H9 (cell line): Measurements from ENCODE around the gene ELOA. TPM values are rescaled to one million over a fixed set of nuclear protein-coding genes. Genes with fewer than 3 reads are reported as not detected.

Source experiments
- DNase-seq: peaks from one replicate; pipeline ENCODE4 v3.0.0-alpha.2; 2017
- H2AFZ ChIP-seq: one replicate; pipeline ENCODE4 v1.6.1; 2013; ENCODE audit warnings: mild to moderate bottlenecking, low read length, control low read depth, moderate library complexity
- H2AK5ac ChIP-seq: 2 replicates; pipeline ENCODE4 v1.6.1; 2013; ENCODE audit warnings: low read length, control low read depth, mixed read lengths; ENCODE audit not compliant: insufficient read length
- H2BK120ac ChIP-seq: one replicate; pipeline ENCODE4 v1.6.1; 2013; ENCODE audit warnings: low read depth, mild to moderate bottlenecking, low read length, control low read depth, inconsistent platforms; ENCODE audit not compliant: poor library complexity, severe bottlenecking
- H2BK12ac ChIP-seq: 2 replicates; pipeline ENCODE4 v1.6.1; 2013; ENCODE audit warnings: low read length, control low read depth, mixed read lengths, low read depth; ENCODE audit not compliant: insufficient read length
- H2BK15ac ChIP-seq: 2 replicates; pipeline ENCODE4 v1.6.1; 2013; ENCODE audit warnings: low read depth, low read length, control low read depth
- H2BK20ac ChIP-seq: one replicate; pipeline ENCODE4 v1.6.1; 2013; ENCODE audit warnings: low read depth, mild to moderate bottlenecking, low read length, control low read depth, inconsistent platforms; ENCODE audit not compliant: poor library complexity, severe bottlenecking
- H2BK5ac ChIP-seq: 2 replicates; pipeline ENCODE4 v1.6.1; 2013; ENCODE audit warnings: low read length, control low read depth, mixed read lengths; ENCODE audit not compliant: insufficient read length
- H3K14ac ChIP-seq: 2 replicates; pipeline ENCODE4 v1.6.1; 2013; ENCODE audit warnings: low read length, control low read depth; ENCODE audit not compliant: insufficient read depth
- H3K18ac ChIP-seq: 2 replicates; pipeline ENCODE4 v1.6.1; 2013; ENCODE audit warnings: low read depth, mild to moderate bottlenecking, mixed read lengths, low read length, control low read depth; ENCODE audit not compliant: insufficient read length
- H3K23ac ChIP-seq: 2 replicates; pipeline ENCODE4 v1.6.1; 2013; ENCODE audit warnings: low read length, control low read depth, mixed read lengths, low read depth; ENCODE audit not compliant: insufficient read length
- H3K23me2 ChIP-seq: 2 replicates; pipeline ENCODE4 v1.6.1; 2013; ENCODE audit warnings: low read depth, mild to moderate bottlenecking, mixed read lengths, low read length, control low read depth; ENCODE audit not compliant: insufficient read length, poor library complexity, severe bottlenecking
- H3K27ac ChIP-seq: 2 replicates; pipeline ENCODE4 v1.5.1; 2013; ENCODE audit warnings: low read length, control low read depth, mixed read lengths, low read depth; ENCODE audit not compliant: insufficient read length
- H3K27me3 ChIP-seq: 2 replicates; pipeline ENCODE4 v1.6.1; 2013; ENCODE audit warnings: low read length, control low read depth, inconsistent platforms; ENCODE audit not compliant: insufficient read depth
- H3K4ac ChIP-seq: 2 replicates; pipeline ENCODE4 v1.6.1; 2013; ENCODE audit warnings: low read depth, mild to moderate bottlenecking, control low read depth, inconsistent platforms, low read length, moderate library complexity
- H3K4me1 ChIP-seq: 2 replicates; pipeline ENCODE4 v1.6.1; 2013; ENCODE audit warnings: low read length, control low read depth, inconsistent platforms; ENCODE audit not compliant: insufficient read depth
- H3K4me2 ChIP-seq: 2 replicates; pipeline ENCODE4 v1.6.1; 2013; ENCODE audit warnings: low read length, control low read depth, mixed read lengths; ENCODE audit not compliant: insufficient read length, insufficient read depth
- H3K56ac ChIP-seq: 2 replicates; pipeline ENCODE4 v1.6.1; 2013; ENCODE audit warnings: low read depth, mild to moderate bottlenecking, mixed read lengths, low read length, control low read depth; ENCODE audit not compliant: insufficient read length
- H3K79me1 ChIP-seq: 2 replicates; pipeline ENCODE4 v1.6.1; 2013; ENCODE audit warnings: low read depth, mild to moderate bottlenecking, moderate library complexity, low read length, control low read depth, inconsistent platforms; ENCODE audit not compliant: insufficient read depth, poor library complexity, severe bottlenecking
- H3K79me2 ChIP-seq: 2 replicates; pipeline ENCODE4 v1.6.1; 2013; ENCODE audit warnings: low read length, control low read depth, inconsistent platforms; ENCODE audit not compliant: insufficient read depth
- H3K9ac ChIP-seq: 2 replicates; pipeline ENCODE4 v1.6.1; 2013; ENCODE audit warnings: low read length, control low read depth, mixed read lengths; ENCODE audit not compliant: insufficient read length; ENCODE audit errors: extremely low read depth
- H3K9me3 ChIP-seq: one replicate; pipeline ENCODE4 v1.6.1; 2013; ENCODE audit warnings: low read depth, low read length, inconsistent platforms; ENCODE audit not compliant: control insufficient read depth
- H3T11ph ChIP-seq: one replicate; pipeline ENCODE4 v1.6.1; 2013; ENCODE audit warnings: mild to moderate bottlenecking, low read length, control low read depth, inconsistent platforms
- H4K20me1 ChIP-seq: one replicate; pipeline ENCODE4 v1.6.1; 2013; ENCODE audit not compliant: control insufficient read depth, insufficient read length, insufficient read depth
- H4K5ac ChIP-seq: 2 replicates; pipeline ENCODE4 v1.6.1; 2013; ENCODE audit warnings: low read depth, mild to moderate bottlenecking, mixed read lengths, low read length, control low read depth; ENCODE audit not compliant: insufficient read length
- H4K8ac ChIP-seq: replicated peaks from 2 replicates; pipeline ENCODE4 v1.6.1; 2013; ENCODE audit warnings: low read length, control low read depth, mixed read lengths, low read depth; ENCODE audit not compliant: insufficient read length
- H4K91ac ChIP-seq: 2 replicates; pipeline ENCODE4 v1.6.1; 2013; ENCODE audit warnings: low read depth, mild to moderate bottlenecking, moderate library complexity, mixed read lengths, low read length, control low read depth; ENCODE audit not compliant: insufficient read length
- H3K27ac Mint-ChIP-seq, 3 experiments: 2 replicates in 2 of 3; 3 replicates in 1 of 3; pipeline ENCODE4 v1.8.0; 2020 to 2021; ENCODE audit warnings: mixed read lengths in 3 of 3, mild to moderate bottlenecking in 1 of 3, moderate library complexity in 1 of 3
- H3K27me3 Mint-ChIP-seq: 2 replicates; pipeline ENCODE4 v1.8.0; 2021; ENCODE audit warnings: low read depth, mild to moderate bottlenecking, moderate library complexity, mixed read lengths
- H3K36me3 Mint-ChIP-seq, 3 experiments: 2 replicates in 2 of 3; 3 replicates in 1 of 3; pipeline ENCODE4 v1.8.0; 2020 to 2021; ENCODE audit warnings: low read depth in 3 of 3, mixed read lengths in 3 of 3; ENCODE audit not compliant: insufficient read depth in 1 of 3
- H3K4me1 Mint-ChIP-seq, 2 experiments: 2 replicates each; pipeline ENCODE4 v1.8.0; 2020; ENCODE audit warnings: mixed read lengths in 2 of 2
- H3K4me3 Mint-ChIP-seq, 2 experiments: 2 replicates in 1 of 2; 3 replicates in 1 of 2; pipeline ENCODE4 v1.8.0; 2020 to 2021; ENCODE audit warnings: mild to moderate bottlenecking in 2 of 2, mixed read lengths in 2 of 2, moderate library complexity in 1 of 2
- H3K9me3 Mint-ChIP-seq, 2 experiments: 2 replicates in 1 of 2; 3 replicates in 1 of 2; pipeline ENCODE4 v1.8.0; 2020; ENCODE audit warnings: mild to moderate bottlenecking in 2 of 2, mixed read lengths in 2 of 2, moderate library complexity in 1 of 2
- WGBS: extraction: QIAGEN DNeasy Blood & Tissue Kit; methylation state at CpG from one replicate; pipeline ENCODE4 v1.1.7; 2013; ENCODE audit warnings: missing lambda C conversion rate, low lambda C conversion rate, mixed read lengths; ENCODE audit not compliant: insufficient read length; ENCODE audit errors: extremely low coverage; 5-methylcytosine and 5-hydroxymethylcytosine counted together
- total RNA-seq: library from RNA; stranded (reverse); gene quantifications from 2 replicates; pipeline ENCODE4 v1.2.1, GENCODE V29; 2021
- TF ChIP-seq, protein P1 (sequence below): fragments of 200-600 bp; sonication (generic); conservative IDR thresholded peaks from 3 replicates; pipeline ENCODE4 v1.8.0; 2021; ENCODE audit warnings: antibody characterized with exemption, mild to moderate bottlenecking

The ELOA gene
- total RNA-seq, 1 experiment from 2014 or later, result 66.2 TPM

DNA sequence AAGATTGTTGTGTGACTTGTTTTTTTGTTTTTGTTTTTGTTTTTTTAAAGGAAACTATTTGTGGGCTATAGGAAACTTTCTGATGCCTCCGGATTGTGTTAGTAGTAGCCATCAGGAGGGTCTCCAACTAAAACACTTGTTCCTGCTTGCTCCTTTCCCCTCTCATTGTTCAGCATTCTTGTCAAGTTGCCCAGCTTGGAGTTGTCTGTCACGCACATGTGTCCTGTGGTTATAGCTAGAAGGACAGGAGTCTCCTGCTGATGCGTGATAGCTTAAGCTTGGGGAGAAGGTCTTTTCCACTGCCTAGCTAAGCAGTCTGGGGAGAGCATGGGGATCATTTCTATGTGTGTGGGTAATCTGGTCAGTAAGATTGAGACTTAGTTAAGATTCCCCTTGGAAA is 44.4 kb downstream of the ELOA start:
- no peak overlapping the region for H2BK12ac ChIP-seq
- H3K18ac ChIP-seq, result no peak overlapping the region
- H3K23ac ChIP-seq, result no peak overlapping the region
- no peaks in the 10 kb centered on the region for H4K20me1 ChIP-seq
- no peak overlapping the region for H2AFZ ChIP-seq
- WGBS, result no CpG with 5 or more reads among the region's 3 CpGs
- no peaks in the 10 kb centered on the region for H3K27me3 Mint-ChIP-seq
- H3K4ac ChIP-seq, result no peak overlapping the region
- no peak overlapping the region for H3T11ph ChIP-seq
- peaks cover 11 to 20% of the 10 kb centered on the region in 2 experiments for H3K4me1 Mint-ChIP-seq
- H2BK15ac ChIP-seq, result no peak overlapping the region
- TF ChIP-seq, protein P1, sequence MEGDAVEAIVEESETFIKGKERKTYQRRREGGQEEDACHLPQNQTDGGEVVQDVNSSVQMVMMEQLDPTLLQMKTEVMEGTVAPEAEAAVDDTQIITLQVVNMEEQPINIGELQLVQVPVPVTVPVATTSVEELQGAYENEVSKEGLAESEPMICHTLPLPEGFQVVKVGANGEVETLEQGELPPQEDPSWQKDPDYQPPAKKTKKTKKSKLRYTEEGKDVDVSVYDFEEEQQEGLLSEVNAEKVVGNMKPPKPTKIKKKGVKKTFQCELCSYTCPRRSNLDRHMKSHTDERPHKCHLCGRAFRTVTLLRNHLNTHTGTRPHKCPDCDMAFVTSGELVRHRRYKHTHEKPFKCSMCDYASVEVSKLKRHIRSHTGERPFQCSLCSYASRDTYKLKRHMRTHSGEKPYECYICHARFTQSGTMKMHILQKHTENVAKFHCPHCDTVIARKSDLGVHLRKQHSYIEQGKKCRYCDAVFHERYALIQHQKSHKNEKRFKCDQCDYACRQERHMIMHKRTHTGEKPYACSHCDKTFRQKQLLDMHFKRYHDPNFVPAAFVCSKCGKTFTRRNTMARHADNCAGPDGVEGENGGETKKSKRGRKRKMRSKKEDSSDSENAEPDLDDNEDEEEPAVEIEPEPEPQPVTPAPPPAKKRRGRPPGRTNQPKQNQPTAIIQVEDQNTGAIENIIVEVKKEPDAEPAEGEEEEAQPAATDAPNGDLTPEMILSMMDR, result no peak
- no peak overlapping the region for H3K56ac ChIP-seq
- H3K79me2 ChIP-seq, result peaks cover 6% of the 10 kb centered on the region; the same call in 1 of the 2 replicates
- H3K36me3 Mint-ChIP-seq, result peaks cover 30 to 56% (median 42%) of the 10 kb centered on the region in 3 experiments
- H3K4me2 ChIP-seq, result no peak overlapping the region
- H3K9me3 ChIP-seq, result no peaks in the 10 kb centered on the region
- no peak overlapping the region for H3K14ac ChIP-seq
- H3K9me3 Mint-ChIP-seq, result no peaks in the 10 kb centered on the region
- H3K27me3 ChIP-seq, result no peaks in the 10 kb centered on the region
- H3K9ac ChIP-seq, result no peak overlapping the region
- no peaks in the 10 kb centered on the region for H3K4me1 ChIP-seq
- H2BK20ac ChIP-seq, result no peak overlapping the region
- H2BK5ac ChIP-seq, result no peak overlapping the region
- no peak overlapping the region for H3K4me3 Mint-ChIP-seq
- H4K8ac ChIP-seq, result no peak overlapping the region
- H3K27ac Mint-ChIP-seq, result no peak overlapping the region
- DNase-seq, result no peak
- H2BK120ac ChIP-seq, result no peak overlapping the region
- H4K5ac ChIP-seq, result no peak overlapping the region
- H3K79me1 ChIP-seq, result peaks cover 5% of the 10 kb centered on the region
- no peak overlapping the region for H2AK5ac ChIP-seq
- H3K27ac ChIP-seq, result no peak overlapping the region
- peaks cover 16% of the 10 kb centered on the region for H3K23me2 ChIP-seq
- H4K91ac ChIP-seq, result no peak overlapping the region
